IPS DF 4.7 (cell line): ENCODE measurements around the gene OR6N2.

Experiments
- DNase-seq: peaks from one replicate; pipeline ENCODE4 v3.0.0-alpha.2; 2013; ENCODE audit warnings: low spot score; ENCODE audit errors: extremely low read depth

OR6N2 gene

DNA sequence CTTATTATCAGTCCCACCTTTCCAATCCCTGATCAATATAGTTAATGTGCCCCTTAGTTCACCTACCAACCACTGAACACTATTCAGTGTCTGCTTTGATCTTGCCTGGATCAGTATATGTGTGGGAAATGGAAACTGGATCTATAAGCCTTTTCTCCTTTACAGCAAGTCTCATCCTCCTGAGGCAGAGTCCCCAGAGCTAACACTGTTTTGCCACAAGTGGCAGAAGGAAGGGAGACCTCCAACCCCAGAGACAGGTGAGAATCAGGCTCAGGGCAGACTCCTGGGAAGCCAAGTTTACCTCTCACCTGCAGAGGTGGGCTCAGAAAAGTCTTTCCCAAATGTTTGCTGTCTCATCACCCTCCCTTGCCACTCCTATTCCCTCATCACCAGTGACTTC lies at the start of gene OR6N2:
TSS of gene OR6N2 (minus strand) at position 101 of the 400 bp plus-strand sequence. CDS start 3,569 bp downstream, outside the sequence.
- DNase-seq = no peak

GRCh38 chr1:158830074-158830677 lies 49.2 kb upstream of the OR6N2 start:
- DNase-seq = no peak

GRCh38 chr1:158821723-158822122 lies 40.7 kb upstream of the OR6N2 start:
- DNase-seq = no peak

DNA sequence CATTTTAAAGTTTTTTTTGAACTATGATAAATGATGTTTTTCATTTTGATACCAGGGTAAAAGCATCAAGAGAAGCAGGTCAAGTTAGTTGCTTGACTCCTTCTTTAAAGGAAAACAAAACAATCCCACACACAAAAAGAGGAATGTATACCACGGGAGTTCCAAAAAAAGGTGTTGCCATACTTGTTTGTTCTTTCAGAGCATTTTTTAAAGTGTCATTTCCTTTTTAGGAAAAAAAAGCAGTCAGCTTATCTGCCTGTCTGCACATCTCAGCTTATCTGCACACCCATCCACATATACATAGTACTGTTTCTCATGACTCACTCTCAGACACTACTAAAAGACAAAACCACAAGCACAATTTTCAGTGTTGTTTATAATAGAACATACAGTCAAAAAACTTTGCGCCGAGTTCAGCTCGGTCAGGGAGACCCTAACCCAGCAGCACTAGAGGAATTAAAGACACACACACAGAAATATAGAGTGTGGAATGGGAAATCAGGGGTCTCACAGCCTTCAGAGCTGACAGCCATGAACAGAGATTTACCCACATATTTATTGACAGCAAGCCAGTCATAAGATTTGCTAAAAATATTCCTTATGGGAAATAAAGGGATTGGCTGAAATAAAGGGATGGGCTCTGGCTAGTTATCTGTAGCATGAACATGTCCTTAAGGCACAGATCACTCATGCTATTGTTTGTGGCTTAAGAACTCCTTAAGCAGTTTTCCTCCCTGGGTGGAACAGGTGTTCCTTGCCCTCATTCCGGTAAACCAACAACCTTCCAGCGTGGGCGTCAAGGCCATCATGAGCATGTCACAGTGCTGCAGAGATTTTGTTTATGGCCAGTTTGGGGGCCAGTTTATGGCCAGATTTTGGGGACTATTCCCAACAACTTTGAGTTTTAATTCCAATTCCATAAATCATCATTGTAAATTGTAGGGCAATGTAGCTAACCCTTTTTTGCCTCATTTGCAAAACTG lies 38.7 kb upstream of the OR6N2 start:
- no peak for DNase-seq

- DNase-seq = no peak
These were observed 38.0 kb upstream of the OR6N2 start for GRCh38 chr1:158818975-158819431.

DNA sequence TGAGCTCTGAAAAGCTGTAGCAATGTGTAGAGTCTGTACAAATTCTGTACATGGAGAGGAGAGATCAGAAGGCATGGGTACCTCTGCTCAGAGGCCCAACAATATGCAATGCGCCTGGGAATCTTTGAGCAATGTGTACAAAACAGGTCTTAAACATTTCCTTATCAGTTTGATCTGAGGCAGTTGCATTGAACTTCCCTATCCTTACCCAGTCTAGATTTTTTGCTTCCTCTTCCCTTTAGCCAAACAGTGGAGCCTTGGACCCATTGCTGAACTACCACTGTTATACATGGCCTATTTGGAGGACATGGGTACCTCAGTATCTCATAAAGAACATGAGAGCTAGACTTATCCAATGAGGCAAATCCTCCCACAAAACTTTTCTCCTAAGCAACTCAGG lies 37.6 kb upstream of the OR6N2 start:
- DNase-seq = no peak

DNA sequence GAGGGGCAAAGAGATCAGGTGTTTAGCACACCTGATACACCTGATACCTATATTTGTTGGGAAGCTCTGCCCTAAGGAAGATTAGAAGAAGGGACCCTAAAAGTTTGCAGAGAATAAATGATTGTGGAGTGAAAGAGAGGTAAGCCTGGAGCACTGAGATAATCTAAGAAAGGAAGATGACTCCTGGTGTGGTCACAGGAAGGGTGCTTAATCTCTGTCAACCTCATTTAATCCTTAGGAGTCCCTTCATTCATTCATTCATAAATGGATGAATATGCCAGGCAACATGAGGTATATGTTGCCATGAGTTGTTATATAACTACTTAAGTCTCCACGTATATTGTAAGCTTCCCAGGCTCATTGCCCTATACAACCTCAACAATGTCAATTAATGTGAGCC lies 34.0 kb upstream of the OR6N2 start:
- no peak for DNase-seq

- no peak for DNase-seq
These were observed 32.2 kb upstream of the OR6N2 start for GRCh38 chr1:158813164-158813563.

- DNase-seq = no peak
These were observed 31.3 kb upstream of the OR6N2 start for GRCh38 chr1:158812336-158812735.

- DNase-seq = no peak
These were observed 29.3 kb upstream of the OR6N2 start for GRCh38 chr1:158810311-158810710.

GRCh38 chr1:158809862-158810261 lies 28.9 kb upstream of the OR6N2 start:
- DNase-seq = no peak

DNA sequence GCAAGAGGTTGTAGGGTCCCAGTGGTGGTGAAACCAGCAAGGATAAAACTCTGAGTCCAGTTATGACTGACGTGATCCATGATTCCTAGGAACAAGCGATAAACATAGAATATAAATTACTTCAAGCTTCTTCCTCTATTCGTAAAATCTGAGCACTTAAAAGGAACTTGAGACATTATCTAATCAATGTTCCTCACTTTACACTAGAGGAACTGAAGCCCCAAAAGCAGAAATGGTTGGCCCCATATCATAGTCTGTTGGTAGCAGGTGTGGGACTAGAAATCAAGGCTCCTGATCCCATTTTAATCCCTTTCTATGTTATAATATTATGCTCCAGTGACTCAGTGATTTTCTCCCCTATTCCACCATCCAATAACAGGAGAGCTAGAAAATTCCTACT lies 28.3 kb upstream of the OR6N2 start:
- DNase-seq = no peak

DNA sequence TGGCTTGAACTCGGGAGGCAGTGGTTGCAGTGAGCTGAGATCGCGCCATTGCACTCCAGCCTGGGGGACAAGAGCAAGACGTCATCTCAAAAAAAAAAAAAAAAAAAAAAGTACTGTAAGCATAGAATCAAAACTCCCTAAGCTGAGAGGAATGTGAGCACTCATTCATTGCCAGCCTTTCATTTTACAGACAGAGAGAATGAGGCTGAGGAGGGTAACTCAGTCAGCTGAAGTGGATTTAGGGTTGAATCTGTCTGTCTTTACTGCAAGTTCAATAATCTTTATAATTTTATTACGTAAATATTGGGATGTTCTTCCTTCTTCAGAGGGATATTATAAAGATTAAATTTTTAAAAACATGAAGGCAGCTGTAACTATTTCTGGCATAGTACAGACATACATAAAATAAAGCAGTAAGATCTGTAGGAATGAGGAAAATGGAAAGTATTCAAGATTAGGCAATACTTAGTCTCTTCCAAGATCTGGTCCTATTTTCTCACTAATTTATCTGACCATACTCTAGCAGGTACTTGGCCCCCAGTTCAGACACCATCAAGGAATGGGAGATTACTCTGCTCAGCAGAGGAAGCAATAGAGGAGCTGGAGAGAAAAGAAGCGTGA lies 26.0 kb upstream of the OR6N2 start:
- no peak for DNase-seq

DNA sequence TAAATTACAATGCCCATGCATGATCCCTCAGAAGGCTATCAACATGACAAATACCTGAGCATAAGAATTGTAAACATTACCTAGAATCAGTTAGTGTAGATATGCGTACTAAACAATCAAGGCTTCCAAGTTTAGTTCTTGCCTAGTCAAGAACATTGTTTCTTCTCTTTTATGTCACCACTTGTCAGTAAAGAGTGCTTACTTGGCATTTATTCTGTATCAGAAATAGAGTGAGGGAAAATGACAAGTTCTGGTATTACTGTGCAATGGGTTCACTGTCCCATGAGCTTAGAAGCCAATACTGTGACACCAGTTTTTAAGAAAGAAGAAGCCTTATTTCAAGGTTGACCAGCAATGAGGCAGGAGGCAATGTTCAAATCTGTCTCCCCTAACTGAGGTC lies 22.7 kb upstream of the OR6N2 start:
- DNase-seq = no peak

DNA sequence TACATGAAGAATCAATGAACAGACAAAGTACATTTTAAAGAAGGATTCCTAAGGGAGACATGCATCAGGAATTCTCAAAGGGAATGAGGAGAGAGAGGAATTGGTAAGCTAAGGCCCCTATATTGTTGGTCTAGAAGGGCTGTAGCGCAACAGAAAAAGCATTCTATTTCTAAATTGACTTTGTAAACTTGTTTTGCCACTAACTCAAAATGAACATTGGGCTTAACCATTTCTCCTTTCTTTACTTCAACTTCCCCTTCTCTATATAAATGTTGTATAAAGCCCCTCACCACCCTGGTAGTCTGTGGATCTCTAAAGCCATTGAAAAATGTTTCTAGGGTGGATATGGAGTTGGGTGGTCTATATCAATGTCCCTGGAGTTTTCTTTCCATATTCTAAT lies 20.4 kb upstream of the OR6N2 start:
- no peak for DNase-seq

GRCh38 chr1:158800526-158800925 lies 19.5 kb upstream of the OR6N2 start:
- DNase-seq = no peak

DNA sequence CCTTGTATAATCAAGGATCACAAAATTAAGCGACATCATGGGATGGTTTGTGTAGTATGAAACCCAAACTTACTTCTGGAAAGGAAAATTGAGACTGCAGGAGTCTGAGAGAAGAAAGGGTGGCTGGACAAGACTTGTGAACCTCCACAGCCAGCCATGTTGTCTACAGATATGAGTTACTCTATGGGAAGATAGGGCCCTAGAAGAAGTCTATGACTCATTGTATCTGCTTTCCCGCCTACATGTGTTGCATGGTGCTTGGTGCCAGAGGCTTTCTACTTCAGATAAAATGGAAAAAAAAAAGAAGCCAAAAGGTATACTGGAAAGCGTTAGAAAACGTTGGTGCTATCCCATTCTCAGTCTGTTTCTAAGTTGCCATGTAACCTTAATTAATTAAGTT lies 18.7 kb upstream of the OR6N2 start:
- DNase-seq = no peak

GRCh38 chr1:158798531-158798930 lies 17.5 kb upstream of the OR6N2 start:
- DNase-seq = no peak

GRCh38 chr1:158794247-158794646 lies 13.2 kb upstream of the OR6N2 start:
- DNase-seq = no peak

DNA sequence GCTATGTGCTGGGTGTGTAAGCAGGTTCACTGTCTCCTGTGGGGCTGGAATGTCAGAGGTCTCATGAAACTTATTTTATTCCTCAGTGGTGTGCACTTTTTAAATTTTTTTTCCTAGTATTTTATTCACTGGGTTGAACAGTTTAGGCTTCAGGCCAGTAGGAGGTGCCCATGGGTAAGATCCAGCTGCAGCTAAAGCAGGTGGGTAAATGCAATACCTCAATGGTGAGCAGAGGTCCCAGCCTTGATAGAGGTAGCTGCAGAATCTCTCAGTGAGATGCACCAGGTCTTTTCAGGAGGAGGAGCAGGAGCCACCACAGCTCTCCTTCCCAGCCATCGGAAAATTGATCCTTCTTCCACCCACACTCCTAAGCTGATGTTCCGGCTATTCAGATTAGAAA lies 12.6 kb upstream of the OR6N2 start:
- DNase-seq = no peak

DNA sequence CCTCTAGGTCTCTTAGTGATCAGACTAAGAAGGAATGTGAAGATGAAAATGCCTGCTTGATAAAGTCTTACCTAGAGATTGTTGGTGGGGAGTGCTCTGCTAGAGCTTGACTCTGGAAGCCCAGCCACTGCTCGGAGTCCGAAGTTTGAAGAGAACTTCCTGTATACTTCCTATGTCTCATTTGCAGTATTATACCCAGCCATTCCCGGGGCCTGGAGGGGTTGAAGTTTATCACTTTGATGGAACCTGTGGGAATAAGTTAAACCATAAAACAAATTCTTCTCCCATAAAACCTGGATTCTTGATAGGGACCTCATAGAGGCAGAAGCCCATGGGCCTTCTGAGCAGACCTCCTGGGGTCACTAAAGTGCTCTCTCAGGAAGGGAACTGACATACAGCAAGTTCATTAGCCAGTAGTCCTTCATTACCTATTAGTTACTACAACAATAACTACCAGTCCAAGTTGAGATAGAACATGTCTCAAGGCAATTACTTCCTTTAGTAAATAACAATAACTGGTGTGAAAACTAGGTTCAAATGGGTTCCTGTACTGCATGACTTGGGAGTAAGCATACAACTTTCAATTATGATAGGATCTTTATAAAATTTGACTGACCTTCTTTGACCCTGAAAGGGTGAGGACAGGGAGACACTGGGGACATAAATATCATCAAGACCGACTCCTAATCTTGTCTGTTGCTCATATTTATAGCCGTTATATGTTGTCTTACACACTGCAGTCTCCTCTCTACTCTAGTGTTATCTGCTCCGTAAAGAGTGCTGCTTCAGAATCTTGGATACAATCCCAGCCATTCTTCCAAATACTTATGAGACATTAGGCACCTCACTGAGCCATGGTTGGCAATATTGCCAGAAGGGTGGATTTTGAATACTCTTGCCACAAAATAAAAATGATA lies 8.8 kb downstream of the OR6N2 start, which contains the start of gene OR6N1:
TSS of gene OR6N1 (minus strand) at position 246 of the 917 bp plus-strand sequence. CDS start 5,513 bp downstream, outside the sequence.
- no peak for DNase-seq
